Rectal smooth muscle tissue (tissue), 1 donor: ENCODE data around the gene PDIK1L.

Experiments
- H3K27ac ChIP-seq: one replicate; pipeline ENCODE4 v1.7.0; 2013; ENCODE audit warnings: low read depth, low read length, inconsistent platforms
- H3K27me3 ChIP-seq: one replicate; pipeline ENCODE4 v1.7.0; 2013; ENCODE audit warnings: low read length; ENCODE audit not compliant: control insufficient read depth, insufficient read depth
- H3K36me3 ChIP-seq: one replicate; pipeline ENCODE4 v1.7.0; 2013; ENCODE audit warnings: low read length; ENCODE audit not compliant: control insufficient read depth, insufficient read depth
- H3K4me1 ChIP-seq: one replicate; pipeline ENCODE4 v1.7.0; 2013; ENCODE audit warnings: low read length; ENCODE audit not compliant: control insufficient read depth, insufficient read depth
- H3K4me3 ChIP-seq: one replicate; pipeline ENCODE4 v1.7.0; 2013; ENCODE audit warnings: low read length
- H3K9ac ChIP-seq: one replicate; pipeline ENCODE4 v1.7.0; 2013; ENCODE audit warnings: low read length

PDIK1L gene

DNA sequence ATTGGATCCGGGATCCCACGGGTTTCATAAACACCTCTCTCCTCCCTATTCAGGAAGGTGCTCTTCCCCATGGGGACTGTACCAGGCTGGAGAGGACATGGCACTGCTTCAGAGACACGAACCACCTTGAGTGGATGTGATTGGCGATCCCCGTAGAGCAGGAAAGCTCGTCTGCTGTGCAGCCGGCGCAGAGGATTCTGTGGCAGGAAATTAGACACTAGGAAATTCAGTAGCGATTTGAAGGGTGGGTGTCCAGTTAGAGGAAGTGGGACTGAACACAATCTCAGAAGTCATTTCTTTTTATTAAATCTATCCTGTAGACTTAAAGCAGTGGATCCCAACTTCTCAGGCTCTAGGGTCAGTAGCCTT lies 767 bp downstream of the PDIK1L start:
- peaks cover 13% of the 10 kb centered on the region for H3K4me1 ChIP-seq

DNA sequence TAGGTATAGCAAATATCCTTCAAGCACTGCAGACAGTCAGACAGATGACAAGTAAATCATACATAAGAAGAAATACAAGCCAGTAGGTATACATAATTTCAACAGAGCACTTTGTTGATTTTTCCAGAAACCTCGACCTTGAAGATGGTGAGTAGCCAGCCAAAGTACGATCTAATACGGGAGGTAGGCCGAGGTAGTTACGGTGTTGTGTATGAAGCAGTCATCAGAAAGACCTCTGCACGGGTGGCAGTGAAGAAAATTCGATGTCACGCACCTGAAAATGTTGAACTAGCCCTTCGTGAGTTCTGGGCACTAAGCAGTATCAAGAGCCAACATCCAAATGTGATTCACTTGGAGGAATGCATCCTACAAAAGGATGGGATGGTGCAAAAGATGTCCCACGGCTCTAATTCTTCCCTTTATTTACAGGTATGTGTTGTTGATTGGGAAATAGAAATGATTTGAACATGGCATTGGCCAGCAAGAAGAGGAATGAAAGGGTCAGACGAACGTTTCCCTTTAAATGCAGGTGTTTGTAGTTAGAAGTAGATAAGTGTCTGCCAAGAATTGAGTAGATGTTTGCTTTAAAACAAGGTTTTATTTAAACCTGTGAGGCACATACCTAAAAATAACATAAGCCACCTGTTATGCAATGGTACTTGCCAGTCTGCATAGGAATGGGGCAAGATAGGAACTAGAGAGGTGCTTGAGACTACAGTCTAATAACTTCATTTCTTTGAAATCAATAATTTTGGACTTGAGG lies 2.7 kb downstream of the PDIK1L start:
- peak overlapping the region; percentile 6 for H3K4me3 ChIP-seq
- H3K27me3 ChIP-seq: no peaks in the 10 kb centered on the region
- no peak overlapping the region for H3K27ac ChIP-seq
- no peak overlapping the region for H3K9ac ChIP-seq
- peaks cover 3% of the 10 kb centered on the region for H3K36me3 ChIP-seq
- H3K4me1 ChIP-seq: peaks cover 13% of the 10 kb centered on the region

More for the DNA sequence above, 767 bp downstream of the PDIK1L start:
- peak overlapping the region; percentile 100 for H3K4me3 ChIP-seq
- no peaks in the 10 kb centered on the region for H3K36me3 ChIP-seq
- H3K27ac ChIP-seq: peak overlapping the region; percentile 90
- H3K9ac ChIP-seq: peak overlapping the region; percentile 51
- no peaks in the 10 kb centered on the region for H3K27me3 ChIP-seq

DNA sequence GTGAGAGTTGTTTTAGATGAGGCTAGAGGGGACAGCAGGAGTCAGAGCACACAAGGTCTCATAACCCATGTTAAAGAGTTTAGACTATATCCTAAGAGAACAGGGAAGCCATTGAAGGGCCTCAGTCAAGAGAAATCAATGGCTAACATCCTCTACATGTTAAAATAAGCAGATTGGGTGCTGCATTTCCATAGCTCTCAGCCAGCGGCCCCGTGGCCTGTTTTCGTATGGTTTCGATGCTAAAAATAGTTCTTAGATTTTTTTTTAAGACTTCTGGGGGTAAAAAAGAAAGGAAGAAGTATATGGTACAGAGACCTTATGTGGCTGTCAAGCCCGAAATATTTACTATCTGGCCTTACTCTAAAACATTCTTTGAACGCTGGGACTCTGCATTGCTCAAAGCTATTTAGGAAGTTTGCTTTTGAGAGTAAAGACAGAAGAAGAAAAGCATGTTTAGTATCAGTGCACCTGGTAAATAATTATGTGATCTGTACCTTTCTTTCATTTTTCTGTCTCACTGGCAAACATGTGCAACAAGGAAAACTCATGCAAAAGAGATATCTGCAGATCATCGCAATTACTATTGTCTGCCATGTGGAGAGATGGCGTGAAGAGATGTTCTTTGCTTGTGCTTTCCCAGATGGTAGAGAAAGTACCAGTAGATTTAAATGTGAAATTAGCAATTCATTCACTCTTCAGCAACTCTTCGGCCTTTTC lies 8.4 kb downstream of the PDIK1L start:
- Histone ChIP-seq H3K4me1 (peaks cover 5% of the 10 kb centered on the region), H3K27me3 (no peaks in the 10 kb centered on the region), H3K27ac (no peak overlapping the region), H3K4me3 (no peak overlapping the region), H3K36me3 (peaks cover 8% of the 10 kb centered on the region), H3K9ac (no peak overlapping the region)

DNA sequence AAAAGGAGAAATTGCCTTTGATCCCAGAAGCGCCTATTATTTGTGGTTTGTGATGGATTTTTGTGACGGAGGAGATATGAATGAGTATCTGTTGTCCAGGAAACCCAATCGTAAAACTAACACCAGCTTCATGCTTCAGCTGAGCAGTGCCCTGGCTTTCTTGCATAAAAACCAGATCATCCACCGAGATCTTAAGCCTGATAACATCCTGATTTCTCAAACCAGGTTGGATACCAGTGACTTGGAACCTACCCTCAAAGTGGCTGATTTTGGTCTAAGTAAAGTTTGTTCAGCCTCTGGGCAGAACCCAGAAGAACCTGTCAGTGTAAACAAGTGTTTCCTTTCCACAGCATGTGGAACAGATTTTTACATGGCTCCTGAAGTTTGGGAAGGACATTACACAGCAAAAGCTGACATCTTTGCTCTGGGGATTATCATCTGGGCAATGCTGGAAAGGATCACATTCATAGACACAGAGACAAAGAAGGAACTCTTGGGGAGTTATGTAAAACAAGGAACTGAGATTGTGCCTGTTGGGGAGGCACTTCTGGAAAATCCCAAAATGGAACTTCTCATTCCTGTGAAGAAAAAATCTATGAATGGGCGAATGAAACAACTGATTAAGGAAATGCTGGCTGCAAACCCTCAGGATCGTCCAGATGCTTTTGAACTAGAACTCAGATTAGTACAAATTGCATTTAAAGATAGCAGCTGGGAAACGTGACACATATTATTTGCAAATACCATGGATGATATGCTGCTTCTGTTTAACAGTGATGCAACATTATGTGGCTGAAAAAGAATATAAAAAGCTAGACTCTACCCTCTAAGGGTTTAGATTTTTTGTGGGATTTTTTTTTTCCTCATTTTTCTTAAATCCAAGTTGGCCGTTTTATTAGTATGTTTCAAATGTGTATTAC lies 10.5 kb downstream of the PDIK1L start:
- Histone ChIP-seq H3K9ac (no peak overlapping the region), H3K36me3 (peaks cover 8% of the 10 kb centered on the region), H3K4me1 (peaks cover 5% of the 10 kb centered on the region), H3K27me3 (no peaks in the 10 kb centered on the region), H3K4me3 (no peak overlapping the region), H3K27ac (peak overlapping the region; percentile 38)

DNA sequence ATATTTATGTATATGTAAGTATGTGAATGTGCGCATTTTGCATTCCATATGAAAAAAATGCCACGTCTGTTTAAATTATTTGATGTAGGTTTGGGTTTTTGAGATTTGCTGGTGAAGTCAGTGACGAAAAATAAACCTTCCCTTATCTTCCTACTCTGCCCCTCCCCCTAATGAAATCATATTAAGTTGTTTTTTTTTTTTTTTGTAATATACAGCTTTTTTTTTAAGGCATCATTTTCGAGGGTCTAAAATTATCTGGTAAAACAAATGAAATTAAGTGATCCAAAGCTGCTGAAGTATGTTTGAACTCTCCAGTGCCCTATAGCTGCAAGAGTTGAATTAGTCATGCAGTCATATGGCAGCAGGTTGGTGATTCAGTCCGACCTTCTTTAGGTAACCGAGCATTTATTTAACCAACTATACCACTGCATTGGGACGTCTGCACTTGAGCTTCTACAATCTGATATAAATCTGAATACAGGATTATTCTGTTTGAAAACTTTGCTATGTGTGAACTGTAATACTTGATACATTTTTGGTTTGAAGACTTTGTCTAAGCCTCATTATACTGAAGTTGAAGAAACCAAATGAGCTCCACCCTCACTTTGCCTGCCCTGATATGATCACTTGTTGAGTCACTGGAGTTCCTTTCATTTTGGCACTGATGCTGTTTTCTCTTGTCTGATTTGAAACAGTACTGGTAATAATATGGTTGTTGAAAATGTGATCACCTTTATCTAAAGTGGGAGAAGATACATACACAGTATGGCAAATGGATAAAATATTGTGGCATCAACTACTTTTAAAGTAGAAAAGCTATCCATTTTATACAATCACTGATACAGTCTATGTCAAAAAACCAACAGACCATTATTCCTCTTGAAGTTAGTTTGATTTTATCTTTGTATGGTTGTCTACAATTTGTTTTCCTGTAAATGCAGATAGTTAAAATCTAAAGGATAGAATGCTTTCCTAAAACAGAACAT lies 11.7 kb downstream of the PDIK1L start:
- Histone ChIP-seq H3K9ac (no peak overlapping the region), H3K27ac (no peak overlapping the region)

DNA sequence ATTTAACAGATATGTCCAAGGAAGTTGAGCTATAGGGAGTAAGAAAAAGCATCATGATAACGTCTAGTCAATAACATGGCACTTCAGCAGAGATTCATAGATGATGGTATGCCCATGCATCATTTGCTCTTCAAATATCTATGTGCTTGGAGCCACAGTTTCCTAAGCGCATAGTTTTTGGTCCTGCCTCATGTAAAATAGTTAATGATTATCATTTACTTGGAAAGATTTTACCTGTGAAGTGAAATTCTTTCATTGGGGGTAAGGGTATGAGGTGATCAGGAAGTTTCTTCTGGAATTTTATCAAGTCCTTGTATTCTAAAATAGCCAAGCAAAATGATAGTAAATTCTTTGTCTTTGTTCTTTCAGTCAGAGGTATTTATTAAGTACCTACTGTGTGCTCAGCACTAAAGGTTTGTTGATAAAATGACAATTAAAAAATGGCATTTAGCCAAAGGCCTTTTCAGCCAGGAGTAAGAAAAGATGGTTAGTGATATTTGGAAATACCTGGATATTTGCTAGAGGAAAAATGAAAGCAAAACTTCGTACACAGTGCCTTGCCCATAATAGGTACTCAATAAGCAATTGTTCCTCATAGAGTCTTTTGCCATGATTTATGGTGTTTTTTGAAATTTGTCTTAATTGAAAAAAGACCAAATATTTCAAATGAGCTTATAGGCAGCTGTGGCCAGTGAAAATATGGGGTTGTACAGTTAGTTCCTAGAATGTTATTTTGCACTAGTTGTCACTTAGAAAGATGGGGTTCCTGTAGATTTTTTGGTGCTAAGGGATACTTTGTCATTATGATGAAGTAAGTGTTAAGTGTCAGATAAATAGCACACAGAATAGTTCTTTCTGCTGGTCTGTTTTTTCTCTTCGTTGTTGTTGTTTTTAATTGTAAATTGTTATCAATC lies 13.1 kb downstream of the PDIK1L start:
- Histone ChIP-seq H3K27ac (no peak overlapping the region), H3K36me3 (peaks cover 3% of the 10 kb centered on the region), H3K4me1 (peaks cover 5% of the 10 kb centered on the region), H3K4me3 (no peak overlapping the region), H3K27me3 (no peaks in the 10 kb centered on the region), H3K9ac (no peak overlapping the region)

More for the DNA sequence above, 11.7 kb downstream of the PDIK1L start:
- H3K27me3 ChIP-seq: no peaks in the 10 kb centered on the region
- H3K4me1 ChIP-seq: peaks cover 5% of the 10 kb centered on the region
- H3K36me3 ChIP-seq: peaks cover 8% of the 10 kb centered on the region
- no peak overlapping the region for H3K4me3 ChIP-seq

DNA sequence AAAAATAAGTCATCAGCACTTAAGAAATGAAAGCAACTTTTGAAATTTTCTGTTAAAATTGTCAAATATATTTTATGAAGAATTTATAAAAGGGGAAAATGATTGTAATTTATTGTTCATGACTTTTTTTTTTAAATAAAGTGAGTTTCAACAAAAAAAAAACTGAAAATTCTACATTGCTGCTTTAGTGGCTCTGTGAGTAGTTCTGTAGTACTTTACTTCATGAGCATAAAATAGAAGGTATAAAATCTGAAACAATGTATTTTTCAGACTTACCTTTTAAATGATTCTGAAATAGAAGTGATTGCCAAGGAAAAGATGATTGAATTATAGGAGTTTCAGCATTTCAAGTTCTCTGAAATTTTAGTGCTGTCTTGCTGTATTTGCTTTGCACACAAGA lies 13.8 kb downstream of the PDIK1L start:
- Histone ChIP-seq H3K27me3 (no peaks in the 10 kb centered on the region), H3K4me3 (no peak overlapping the region), H3K36me3 (peaks cover 3% of the 10 kb centered on the region), H3K4me1 (peaks cover 5% of the 10 kb centered on the region), H3K9ac (no peak overlapping the region), H3K27ac (no peak overlapping the region)

DNA sequence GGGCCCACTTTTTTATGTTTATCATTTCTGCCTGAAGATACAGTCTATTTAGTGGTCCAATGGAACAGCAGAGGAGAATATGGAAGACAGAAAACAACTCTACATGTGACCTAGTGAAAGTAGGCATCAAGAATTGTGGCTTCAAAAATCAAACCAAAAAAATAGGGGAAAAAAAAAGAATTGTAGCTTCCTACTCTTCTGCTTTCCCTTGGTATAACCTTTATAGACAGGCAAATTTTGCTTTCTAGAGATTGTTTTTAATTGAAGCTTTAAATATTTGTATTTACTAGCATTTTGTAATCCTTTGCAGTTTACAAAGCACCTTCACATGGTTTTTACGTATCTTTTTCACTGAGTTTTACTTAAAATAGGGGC lies 14.3 kb downstream of the PDIK1L start:
- no peaks in the 10 kb centered on the region for H3K27me3 ChIP-seq
- H3K4me1 ChIP-seq: peaks cover 5% of the 10 kb centered on the region
- H3K9ac ChIP-seq: no peak overlapping the region
- peaks cover 3% of the 10 kb centered on the region for H3K36me3 ChIP-seq
- no peak overlapping the region for H3K27ac ChIP-seq
- no peak overlapping the region for H3K4me3 ChIP-seq

DNA sequence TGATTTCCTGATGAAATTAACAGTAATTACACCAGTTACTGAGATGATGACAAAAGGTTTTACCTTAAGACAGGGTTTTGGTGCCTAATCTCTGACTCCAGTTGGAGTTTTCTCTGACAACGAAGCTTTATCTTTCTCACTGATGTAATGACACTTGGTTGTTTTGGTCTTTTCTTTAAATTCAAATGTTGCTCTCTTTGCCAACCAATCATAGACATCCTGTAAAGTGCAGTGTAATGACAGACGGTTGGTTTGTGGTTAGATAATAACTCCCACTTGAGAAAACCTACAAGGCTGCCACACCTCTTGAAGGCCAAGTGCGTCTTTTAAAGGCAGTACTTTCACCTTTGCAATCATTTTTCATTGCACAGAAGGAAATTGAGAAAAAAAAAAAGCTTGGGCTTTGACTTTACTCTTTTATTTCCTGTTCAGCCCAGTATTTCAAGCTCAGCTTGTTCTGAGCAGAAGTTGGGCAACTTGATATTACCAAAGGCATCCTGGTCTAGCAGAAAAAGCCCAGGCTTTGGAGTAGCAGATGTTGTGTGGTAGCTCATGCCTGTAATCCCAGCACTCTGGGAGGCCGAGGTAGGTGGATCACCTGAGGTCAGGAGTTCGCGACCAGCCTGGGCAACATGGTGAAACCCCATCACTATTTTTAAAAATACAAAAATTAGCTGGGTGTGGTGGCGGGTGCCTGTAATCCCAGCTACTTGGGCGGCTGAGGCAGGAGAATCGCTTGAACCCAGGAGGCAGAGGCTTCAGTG lies 14.9 kb downstream of the PDIK1L start:
- Histone ChIP-seq H3K27me3 (no peaks in the 10 kb centered on the region), H3K27ac (no peak overlapping the region), H3K4me1 (peaks cover 5% of the 10 kb centered on the region), H3K9ac (no peak overlapping the region), H3K36me3 (peaks cover 3% of the 10 kb centered on the region), H3K4me3 (peak overlapping the region; percentile 41)

DNA sequence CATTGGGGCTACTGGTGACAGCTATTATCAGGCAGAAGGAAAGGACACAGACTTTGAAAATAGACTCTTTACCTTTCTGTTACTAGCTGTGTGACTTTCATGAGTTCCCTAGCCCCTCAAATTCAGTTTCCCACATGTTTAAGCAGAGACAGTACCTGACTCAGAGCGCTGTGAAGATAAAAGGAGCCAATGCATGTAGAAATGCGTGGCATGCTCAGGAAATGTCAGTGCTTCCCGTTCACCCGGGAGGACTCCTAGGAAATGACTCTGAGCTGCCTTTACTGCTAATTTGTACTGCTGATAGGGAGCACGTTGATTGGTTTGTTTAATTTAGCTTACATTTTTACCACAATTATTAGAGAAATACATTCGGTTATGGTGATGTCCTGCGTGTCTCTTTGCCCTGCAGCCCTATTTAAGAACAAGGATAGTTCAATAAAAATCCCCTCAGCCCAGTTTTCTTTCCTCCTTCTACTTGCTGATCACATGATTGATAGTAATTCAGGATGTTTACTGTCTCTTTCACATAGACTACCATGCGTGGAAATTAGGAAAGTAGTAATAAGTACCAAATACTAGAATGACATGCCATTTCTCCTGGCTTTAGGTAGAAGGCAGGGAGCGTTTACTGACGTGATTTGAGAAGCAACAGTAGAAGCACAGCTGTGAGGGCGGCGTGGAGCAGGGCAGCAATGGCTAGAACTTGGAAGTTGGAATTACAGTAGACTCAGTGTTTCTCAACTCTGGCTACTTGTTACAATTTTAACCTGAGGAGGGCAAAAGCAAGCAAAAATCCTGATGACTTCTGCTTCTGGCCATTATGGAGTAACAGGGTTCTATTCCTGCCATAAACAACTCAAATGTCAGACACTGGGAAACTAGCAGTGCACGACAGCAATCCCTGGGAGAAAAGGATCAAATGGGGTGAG lies 15.9 kb downstream of the PDIK1L start:
- no peaks in the 10 kb centered on the region for H3K4me1 ChIP-seq
- peak overlapping the region; percentile 38 for H3K9ac ChIP-seq
- H3K27ac ChIP-seq: no peak overlapping the region
- H3K36me3 ChIP-seq: no peaks in the 10 kb centered on the region
- no peaks in the 10 kb centered on the region for H3K27me3 ChIP-seq
- H3K4me3 ChIP-seq: peak overlapping the region; percentile 41
